ENCODE results near the gene TCF4. TPM values are rescaled to one million over a fixed set of nuclear protein-coding genes. Genes with fewer than 3 reads are reported as not detected.

The TCF4 gene
- total RNA-seq, 1 experiment from 2014 or later, result 104 TPM

- Mint-ChIP-seq H3K4me1 (peaks cover 88% of the 10 kb centered on the region), H3K36me3 (no peaks in the 10 kb centered on the region), H3K4me3 (no peak overlapping the region), H3K27me3 (ENCODE audit: low read depth) (no peaks in the 10 kb centered on the region), H3K9me3 (no peaks in the 10 kb centered on the region), H3K27ac (peak overlapping the region; percentile 74)
- ChIA-PET CTCF (no interaction called here), POLR2A (no interaction called here)
- no peak for TF ChIP-seq PRDM15 (CRISPR knock-in tag; IDR thresholded peaks at IDR 0.05)
- TF ChIP-seq NR1H2 (CRISPR knock-in tag; IDR thresholded peaks at IDR 0.05), result no peak
- no peak for TF ChIP-seq PREB (CRISPR knock-in tag; IDR thresholded peaks at IDR 0.05; ENCODE audit: borderline replicate concordance)
- TF ChIP-seq CTCF (IDR thresholded peaks at IDR 0.05), result no peak
- TF ChIP-seq ZNF512 (CRISPR knock-in tag; IDR thresholded peaks at IDR 0.05; ENCODE audit: borderline replicate concordance), result no peak
- no peak for TF ChIP-seq CREB1 (CRISPR knock-in tag; IDR thresholded peaks at IDR 0.05)
- ATAC-seq (no peak), DNase-seq (ENCODE audit: low spot score) (no peak)
These were observed 182.5 kb downstream of the TCF4 start for GRCh38 chr18:55405475-55405874.

GRCh38 chr18:55404832-55405465 is 183.0 kb downstream of the TCF4 start:
- Mint-ChIP-seq H3K4me3 (no peak overlapping the region), H3K27ac (peak overlapping the region; percentile 74), H3K9me3 (no peaks in the 10 kb centered on the region), H3K4me1 (peaks cover 84% of the 10 kb centered on the region), H3K36me3 (no peaks in the 10 kb centered on the region), H3K27me3 (ENCODE audit: low read depth) (no peaks in the 10 kb centered on the region)
- POLR2A ChIA-PET, result no interaction called here
- ATAC-seq (no peak), DNase-seq (ENCODE audit: low spot score) (no peak)
- CTCF ChIA-PET, result no interaction called here
- TF ChIP-seq STAT6 (CRISPR knock-in tag; conservative IDR thresholded peaks at IDR 0.05; ENCODE audit: low read depth), result no peak
- no peak for TF ChIP-seq IRF1 (CRISPR knock-in tag; IDR thresholded peaks at IDR 0.05)
- TF ChIP-seq ZSCAN18 (CRISPR knock-in tag; IDR thresholded peaks at IDR 0.05), result no peak
- no peak for TF ChIP-seq HMGA2 (CRISPR knock-in tag; IDR thresholded peaks at IDR 0.05)
- TF ChIP-seq ZBTB43 (CRISPR knock-in tag; IDR thresholded peaks at IDR 0.05), result no peak
- no peak for TF ChIP-seq FOXP4 (CRISPR knock-in tag; IDR thresholded peaks at IDR 0.05)
- no peak for TF ChIP-seq ZNF416 (CRISPR knock-in tag; IDR thresholded peaks at IDR 0.05)
- no peak for TF ChIP-seq CREM (CRISPR knock-in tag; IDR thresholded peaks at IDR 0.05)
- TF ChIP-seq SMAD3 (CRISPR knock-in tag; IDR thresholded peaks at IDR 0.05; ENCODE audit: borderline replicate concordance), result no peak
- TF ChIP-seq JUN (CRISPR knock-in tag; IDR thresholded peaks at IDR 0.05), result no peak
- TF ChIP-seq ESRRA (CRISPR knock-in tag; IDR thresholded peaks at IDR 0.05; ENCODE audit: borderline replicate concordance), result no peak

Measured in WTC11 (cell line).